IPS-18c (cell line): ENCODE measurements around the gene MGAT3.

Experiments
- H3K4me3 ChIP-seq: 2 replicates; pipeline ENCODE4 v1.7.0; 2013; ENCODE audit warnings: low read depth, mild to moderate bottlenecking, low read length, moderate library complexity; ENCODE audit not compliant: insufficient read depth
- H3K9me3 ChIP-seq: one replicate; pipeline ENCODE4 v1.6.1; 2013; ENCODE audit warnings: mild to moderate bottlenecking, low read length, moderate library complexity; ENCODE audit not compliant: control insufficient read depth, insufficient read depth

MGAT3 gene

DNA sequence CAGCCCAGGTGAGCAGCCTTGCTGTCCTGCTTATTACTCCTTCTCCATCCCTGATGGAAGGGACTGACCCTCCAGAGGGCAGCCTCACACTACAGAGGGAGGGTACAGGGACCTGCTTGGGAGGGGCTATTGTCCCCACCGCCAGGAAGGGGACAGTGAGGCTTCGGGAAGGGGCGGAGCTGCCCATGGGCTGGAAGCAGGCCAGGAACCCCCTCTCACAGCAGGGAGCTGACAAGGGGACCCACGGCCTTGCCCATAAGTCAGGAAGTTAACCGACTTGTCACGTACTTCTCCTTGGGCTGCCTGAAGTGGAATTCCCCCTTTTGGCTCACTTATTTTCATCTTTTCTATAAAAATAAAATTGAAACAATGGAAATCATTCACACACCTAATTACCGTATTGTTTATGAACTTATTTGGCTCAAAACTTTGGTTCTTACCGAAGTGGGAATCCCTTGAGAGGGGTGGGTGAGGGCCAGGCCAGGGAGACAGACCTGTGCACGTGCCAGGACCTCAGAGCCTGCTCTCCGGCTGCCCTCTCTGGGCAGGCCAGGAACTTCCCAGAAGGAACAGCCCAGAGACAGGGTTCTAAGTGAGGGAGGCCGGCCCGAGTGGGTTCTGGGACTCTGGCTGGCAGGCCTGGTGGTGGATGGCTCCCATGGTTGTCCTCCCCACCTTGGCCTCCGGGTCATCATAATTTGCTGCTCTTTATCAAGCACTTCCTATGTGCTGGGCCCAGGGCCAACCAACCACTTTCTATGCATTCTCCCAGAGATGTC is 5.8 kb downstream of the MGAT3 start:
- Histone ChIP-seq H3K9me3 (no peaks in the 10 kb centered on the region), H3K4me3 (no peak overlapping the region)

DNA sequence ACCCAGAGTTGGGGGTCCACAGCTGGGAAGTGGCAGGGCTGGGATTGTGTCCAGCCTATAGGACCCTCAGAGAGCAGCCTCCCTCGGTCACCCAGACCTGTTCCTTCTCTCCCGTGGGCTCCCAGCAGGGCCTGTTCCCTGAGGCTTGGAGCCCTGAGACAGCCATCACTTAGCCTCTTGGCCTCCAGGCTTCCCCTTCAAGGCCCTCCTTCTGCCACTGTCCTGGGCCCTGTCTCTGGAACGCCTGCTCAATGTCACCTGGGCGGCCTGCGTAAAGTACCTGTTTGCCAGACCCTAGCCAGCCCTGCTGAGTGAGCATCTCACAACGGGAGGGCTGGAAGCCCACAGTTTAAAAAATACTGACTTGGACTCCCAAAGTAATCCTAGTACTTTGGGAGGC is 6.5 kb downstream of the MGAT3 start:
- Histone ChIP-seq H3K4me3 (no peak overlapping the region), H3K9me3 (no peaks in the 10 kb centered on the region)

DNA sequence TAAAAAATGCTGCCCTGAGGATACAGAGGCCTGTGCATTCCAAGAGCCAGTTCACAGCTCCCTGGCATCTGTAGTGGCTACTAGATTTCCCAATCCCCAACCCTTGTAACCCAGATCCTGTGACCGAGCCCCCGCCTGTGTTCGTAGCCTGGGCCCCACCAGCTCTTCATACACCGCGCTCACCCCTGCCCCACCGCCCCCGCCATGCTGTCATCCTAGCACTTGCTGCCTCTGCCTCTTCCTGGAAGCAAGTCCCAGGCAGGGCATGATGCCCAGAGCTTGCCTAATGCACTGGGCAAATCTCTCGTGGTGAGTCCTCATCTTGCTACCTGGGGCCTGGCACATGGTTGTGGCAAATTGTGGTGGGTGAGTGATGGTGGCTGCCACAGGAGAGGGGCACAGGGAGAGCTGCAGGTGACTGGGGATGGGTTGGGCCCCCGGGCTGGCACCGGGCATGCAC is 7.1 kb downstream of the MGAT3 start:
- H3K9me3 ChIP-seq: no peaks in the 10 kb centered on the region
- H3K4me3 ChIP-seq: no peak overlapping the region

DNA sequence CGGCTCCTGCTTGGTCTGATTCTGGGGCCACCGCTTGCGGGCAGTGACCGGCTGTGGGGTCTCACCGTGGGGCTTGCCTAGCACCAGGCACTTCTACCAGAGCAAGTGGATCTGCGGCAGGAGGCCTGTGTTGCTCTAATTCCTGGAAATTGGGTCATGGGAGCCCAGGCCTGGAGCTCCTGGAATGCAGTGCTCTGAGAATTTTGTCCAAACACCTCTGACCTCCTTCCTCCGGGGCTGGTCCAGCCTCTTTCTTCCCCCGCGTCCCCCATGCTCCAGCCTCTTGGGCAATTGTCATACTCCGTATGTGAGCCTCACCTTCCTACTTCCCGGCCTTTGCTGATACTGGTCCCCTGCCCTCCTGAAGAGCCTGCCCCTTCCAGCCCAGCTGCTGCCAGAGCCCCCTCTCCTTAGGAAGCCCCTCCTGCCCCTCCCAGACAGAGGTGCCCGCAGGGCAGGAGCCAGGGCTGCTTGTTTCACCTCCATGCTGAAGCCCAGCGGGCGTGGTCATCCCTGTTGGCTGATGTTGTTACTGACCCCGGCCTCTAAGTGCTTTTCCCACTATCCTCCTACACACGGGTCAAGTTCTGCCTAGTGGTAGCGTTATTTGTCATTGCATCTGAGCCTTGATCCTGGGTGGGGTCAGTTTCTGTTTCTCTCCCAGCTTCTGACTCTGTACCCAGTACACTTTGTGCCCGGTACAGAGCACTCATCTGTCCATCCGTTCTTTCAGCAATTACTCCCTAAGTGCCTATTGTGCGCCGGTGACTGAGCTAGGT is 9.6 kb downstream of the MGAT3 start:
- Histone ChIP-seq H3K9me3 (no peaks in the 10 kb centered on the region), H3K4me3 (no peak overlapping the region)

DNA sequence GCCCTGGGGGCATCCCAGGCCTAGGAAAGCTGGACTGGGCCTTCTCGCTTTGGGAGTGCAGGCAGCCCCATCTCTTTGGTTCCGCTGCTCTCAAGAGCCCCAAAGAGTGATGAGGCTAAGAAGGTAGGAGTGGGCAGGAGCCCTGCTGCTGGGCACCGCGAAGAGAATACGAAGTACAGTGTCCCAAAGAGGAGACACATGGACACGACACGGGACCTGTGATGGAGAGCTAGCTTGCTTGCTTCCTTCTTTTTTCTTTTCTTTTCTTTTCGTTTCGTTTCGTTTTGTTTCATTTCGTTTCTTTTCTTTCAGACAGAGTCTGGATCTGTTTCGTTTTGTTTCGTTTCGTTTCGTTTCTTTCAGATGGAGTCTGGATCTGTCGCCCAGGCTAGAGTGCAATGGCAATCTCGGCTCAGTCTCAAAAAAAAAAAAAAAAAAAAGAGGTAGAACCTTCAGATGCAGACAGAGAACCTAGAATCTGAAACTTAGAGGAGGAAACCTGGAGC is 10.6 kb downstream of the MGAT3 start:
- no peak overlapping the region for H3K4me3 ChIP-seq

DNA sequence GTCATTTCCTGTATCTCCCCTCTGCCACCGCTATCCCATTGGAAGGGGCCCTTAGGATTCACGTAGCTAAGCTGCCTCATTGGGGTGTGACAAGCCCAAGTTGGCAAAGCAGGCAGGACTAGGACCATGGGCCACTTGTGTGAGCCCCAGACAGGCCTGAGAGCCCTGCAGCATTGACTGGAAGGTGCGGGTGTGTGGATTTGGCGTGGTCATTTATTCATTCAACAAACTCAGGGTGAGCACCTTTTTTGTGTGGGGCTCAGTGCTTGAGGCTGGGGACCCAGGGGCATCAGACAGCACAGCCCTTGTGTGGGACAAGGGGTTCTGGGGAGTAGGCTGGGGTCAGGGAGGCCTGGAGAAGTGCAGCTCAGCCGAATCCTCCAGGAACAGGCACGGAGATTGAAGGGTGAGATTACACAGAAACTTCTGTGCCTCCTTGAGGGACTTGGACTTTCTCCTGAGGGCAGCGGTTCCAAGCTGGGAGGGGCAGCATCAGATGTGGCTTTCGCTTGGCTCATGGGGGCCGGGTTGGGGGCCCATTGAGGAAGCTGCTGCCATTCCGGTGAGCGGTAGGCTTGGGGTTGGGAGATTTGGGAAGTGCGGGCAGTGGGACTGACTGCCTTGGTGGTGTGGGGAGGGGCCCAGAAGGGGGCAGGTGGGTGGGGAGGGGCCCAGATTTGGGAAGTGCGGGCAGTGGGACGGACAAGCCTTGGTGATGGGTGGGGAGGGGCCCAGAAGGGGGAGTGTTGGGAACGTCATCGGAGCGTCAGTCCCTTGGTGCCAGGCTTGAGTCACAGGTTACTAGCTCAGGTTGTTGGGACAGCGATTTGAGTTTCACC is 11.9 kb downstream of the MGAT3 start:
- Histone ChIP-seq H3K9me3 (no peaks in the 10 kb centered on the region), H3K4me3 (no peak overlapping the region)

More for the DNA sequence above, 10.6 kb downstream of the MGAT3 start:
- H3K9me3 ChIP-seq: no peaks in the 10 kb centered on the region

DNA sequence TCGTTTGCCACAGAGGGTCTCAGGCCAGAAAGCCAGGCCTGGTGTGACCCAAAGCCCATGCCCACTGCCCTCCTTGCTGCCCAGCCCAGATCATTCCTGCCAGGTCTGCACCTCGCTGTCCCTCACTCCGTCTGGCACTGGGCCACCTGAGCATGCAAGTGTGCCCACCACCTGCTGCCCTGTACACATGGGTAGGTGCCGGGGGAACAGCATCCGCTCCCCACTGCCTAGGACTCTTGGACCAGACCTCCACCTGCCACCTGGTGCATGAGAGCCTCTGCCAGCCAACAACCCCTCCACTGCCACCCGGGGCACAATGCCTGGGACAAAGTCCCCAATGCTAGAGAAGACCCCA is 12.5 kb downstream of the MGAT3 start:
- no peaks in the 10 kb centered on the region for H3K9me3 ChIP-seq
- H3K4me3 ChIP-seq: no peak overlapping the region; the same call in 1 of the 2 replicates

DNA sequence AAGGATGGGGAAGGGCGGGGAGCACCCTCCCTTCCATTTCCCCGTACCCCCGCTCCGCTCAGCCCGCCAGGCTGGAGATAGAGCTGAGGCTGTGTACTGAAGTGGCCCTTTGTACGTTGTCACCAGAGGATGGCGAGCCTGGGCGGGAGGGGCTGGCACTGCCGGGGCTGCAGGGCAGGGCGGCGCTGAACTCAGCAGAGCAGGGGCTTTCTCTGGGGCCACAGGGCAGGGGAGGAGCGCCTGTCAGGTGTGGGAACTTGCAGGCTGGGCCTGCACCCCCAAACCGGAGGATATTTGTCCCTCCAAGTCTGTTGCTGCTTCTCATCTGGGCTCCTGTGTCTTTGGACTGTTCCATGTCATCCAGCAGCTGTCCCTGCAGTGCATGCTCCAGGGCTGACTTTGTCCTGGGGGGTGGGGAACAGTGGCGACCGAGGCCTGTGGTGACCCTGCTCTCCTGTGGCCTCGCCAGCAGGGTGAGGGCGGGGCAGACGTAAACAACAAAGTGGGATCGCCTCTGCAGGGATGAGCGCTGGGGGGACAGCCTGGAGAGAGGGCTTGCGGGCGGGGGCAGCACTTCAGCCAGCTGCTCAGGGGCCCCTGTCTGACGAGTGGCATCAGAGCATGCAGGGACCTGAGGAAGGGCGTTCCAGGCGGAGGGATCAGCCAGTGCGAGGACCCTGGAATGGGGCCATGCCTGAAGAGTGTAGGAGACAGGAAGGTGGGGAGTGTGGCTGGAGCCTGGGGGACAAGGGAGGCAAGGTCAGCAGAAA is 13.1 kb downstream of the MGAT3 start:
- Histone ChIP-seq H3K9me3 (no peaks in the 10 kb centered on the region), H3K4me3 (no peak overlapping the region; the same call in 1 of the 2 replicates)

DNA sequence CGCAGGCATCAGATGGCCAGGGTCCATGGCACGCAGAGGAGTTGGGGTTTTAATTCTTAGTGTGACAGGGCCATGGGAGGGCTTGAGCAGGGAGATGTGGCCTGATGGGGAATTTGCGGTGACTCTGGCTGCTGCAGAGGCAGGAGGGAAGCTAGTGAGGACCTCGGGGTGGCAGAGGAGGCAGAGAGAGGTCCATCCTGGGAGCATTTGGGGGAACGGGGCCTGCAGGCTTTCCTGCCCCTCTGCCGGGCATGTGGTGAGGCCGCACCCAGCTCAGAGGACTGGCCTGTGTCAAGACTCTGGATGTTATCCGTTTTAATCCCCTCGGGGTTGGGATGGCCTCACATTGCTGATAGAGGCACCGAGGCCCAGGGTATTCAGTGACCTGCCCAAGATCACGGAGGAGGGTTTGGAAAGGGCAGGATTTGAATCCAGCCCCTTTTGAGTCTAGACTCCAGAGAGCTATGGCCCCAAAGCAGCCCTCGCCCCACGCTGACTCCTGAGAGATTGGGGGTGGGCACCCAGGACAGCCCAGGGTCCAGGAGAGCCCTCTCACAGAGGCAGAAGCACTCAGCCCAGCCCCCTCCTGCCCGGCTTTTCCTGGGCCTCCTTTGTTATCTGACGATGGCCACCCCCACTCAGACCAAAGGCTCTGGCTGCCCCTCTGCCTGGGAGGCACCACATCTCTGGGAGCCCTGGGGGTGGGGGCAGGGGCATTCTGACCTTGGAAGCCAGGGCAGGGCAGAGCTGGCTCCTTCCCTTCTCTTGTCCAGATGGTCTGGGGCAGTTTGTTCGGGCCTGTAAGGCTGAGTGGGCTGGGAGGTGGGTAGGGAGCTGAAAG is 13.9 kb downstream of the MGAT3 start:
- H3K4me3 ChIP-seq: no peak overlapping the region; the same call in 1 of the 2 replicates

DNA sequence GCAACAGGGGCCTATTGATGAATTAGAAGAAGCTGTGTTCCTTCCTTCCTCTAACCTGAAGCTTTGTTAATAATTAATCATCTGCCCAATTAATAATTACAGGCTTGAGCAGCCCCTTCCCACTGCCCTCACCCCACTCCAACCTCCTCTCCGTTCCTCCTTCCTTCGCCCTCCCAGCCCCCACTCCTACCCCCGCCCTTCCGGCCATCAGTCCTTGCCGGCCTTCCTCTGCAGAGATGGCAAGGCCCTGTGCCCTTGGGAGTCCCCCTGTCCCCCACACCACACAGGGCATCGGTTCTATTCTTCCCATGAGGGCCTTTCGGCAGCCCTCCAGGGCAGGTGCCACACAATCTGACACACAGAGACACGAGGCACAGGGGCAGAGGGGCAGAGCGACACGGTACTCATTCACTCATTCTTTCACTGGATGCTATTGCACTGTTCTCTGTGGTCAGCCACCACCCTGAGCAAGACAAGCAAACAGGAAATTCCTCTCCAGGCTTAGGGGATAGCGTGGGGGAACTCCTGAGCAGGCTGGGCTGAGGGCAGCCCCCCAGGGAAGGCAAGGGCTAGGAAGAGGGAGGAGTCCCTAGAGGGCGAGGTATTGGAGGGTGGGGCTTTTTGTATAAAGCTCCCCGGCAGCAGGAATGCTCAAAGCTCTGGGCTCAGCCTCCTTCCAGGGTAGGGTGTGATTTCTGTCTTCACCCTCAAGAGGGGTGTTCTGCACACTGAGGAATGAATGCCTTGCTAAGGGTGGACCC is 14.7 kb downstream of the MGAT3 start:
- Histone ChIP-seq H3K9me3 (no peaks in the 10 kb centered on the region), H3K4me3 (no peak overlapping the region)

More for the DNA sequence above, 13.9 kb downstream of the MGAT3 start:
- H3K9me3 ChIP-seq: no peaks in the 10 kb centered on the region

DNA sequence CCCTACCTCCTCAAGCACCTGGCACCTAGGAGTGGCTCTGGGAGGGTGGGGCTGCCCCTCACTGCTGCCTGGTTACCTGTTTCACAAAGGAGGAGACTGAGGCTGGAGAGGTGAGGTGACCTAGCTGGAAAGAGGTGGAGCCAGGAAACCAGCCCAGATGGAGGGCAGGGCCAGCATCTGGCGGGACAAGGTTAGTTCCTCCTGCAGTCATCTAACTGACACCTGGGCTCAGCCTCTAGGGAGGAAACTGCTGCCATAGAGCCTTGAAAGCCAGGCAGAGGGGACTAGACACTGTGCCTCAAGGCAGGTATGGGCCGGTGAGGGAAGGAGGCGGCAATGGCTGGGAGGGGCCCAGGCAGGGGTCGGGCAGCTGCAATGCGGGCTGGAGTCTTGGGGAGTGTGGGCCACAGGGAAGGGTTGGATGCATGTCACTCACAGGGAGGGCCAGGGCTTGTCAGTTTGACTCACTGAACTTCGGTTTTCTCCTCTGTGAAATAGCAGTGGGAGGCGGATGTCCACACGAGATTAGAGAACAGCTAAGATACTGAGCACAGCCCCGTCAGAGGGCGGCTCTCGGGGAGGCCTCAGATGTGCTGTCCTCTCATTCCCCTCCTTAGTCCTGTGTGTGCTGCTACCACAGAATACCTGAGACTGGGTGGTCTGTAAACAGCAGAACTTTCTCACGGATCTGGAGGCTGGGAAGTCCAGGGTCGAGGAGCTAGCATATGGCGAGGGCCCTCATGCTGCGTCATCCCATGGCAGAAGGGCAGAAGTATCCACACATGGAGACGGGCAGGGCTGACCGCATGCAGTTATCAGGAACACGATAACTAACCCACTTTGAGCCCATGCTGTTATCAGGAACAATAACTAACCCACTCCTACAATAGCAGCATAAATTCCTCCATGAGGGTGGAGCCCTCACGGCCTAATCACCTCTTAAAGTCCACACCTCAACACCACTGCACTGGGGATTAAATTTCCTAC is 16.1 kb downstream of the MGAT3 start:
- Histone ChIP-seq H3K4me3 (no peak overlapping the region), H3K9me3 (no peaks in the 10 kb centered on the region)

DNA sequence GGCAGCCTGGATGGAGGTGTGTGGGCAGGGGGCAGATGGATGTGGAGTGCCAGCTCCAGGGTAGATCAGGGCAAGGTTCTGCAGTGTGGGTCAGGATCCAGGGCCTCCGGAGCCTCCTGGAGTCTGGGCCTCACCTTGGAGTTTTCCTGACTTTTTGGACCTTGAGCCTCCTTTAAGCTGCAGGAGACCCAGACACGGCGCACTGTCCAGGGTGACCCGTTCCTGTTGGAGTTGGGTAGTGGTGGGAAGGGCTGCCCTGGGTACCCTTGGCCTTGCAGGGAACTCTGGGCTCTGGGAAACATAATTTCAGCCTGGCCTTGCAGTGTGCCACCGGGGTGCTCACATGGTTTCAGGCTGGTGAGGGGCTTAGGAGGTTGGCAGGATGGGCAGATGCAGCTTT is 17.0 kb downstream of the MGAT3 start:
- Histone ChIP-seq H3K4me3 (no peak overlapping the region), H3K9me3 (no peaks in the 10 kb centered on the region)

DNA sequence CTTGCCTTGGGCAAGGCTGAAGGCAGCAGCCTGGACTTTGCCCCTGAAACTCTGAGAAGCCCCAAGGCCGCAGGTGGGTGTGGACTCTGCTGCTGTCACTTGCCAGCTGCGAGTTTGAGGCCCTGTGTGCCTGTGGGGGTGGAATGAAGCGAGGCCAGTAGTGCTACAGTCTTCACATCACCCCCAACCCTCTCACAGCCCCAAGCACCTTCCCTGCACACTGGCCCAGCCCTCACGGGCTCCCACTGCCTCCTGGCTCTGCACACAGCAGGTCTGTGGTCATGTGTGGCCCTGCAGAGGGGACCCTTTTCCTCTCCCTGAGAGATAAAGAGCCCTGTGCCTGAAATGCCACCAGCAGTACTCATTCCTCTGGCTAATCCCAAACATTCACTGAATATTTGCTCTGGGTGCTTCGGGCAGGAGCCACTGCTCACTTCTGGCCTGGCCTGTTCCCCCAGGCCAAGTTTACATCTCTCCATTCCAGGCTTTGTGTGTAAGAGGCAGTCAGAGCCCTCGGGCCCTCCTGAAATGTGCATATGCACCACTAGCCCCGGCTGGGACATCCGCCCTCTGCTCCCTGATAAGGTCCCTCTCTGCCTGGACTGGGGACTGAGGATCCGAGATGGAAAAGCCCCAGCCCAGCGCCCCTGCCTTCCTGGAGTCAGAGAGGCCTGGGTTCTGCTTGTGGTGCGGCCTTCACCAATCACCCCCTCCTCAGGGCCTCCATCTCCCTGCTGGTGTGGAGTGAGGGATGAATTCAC is 17.7 kb downstream of the MGAT3 start:
- H3K9me3 ChIP-seq: no peaks in the 10 kb centered on the region
- no peak overlapping the region for H3K4me3 ChIP-seq

DNA sequence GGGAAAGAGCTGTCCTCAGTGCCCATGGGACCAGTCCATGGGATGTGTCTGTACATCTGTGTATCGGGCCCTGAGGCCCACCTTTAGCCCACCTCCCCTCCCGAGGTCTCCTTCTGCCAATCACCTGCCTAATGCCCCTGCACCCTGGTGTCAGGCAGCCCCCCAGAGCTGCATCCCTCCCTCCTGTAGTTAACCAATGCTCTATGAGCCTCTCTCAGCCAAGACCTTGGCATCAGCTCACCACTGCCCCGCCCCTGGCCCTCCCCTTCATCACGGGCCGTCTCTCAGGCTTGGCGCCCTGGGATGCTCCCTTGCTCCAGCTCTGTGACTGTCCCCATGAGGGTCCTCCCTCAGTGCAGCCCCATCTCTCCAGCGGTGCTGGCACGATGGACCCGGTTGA is 18.5 kb downstream of the MGAT3 start:
- H3K9me3 ChIP-seq: no peaks in the 10 kb centered on the region
- H3K4me3 ChIP-seq: no peak overlapping the region
